Suppressor macrophage treated with lipopolysaccharide for 1 hour (primary cell): ENCODE results near the gene CEP89.
A peak's percentile ranks its signal among the peaks of the same experiment; 100 is the strongest.
"Not testable (repeated sequence)": the region's sequence is repeated elsewhere in the genome, so short reads cannot be mapped to it uniquely, and the experiment has no call there.

Source experiments
- DNase-seq, 3 donors: peaks; one replicate each; pipeline ENCODE4 v3.0.0-alpha.2; 2020 to 2022

CEP89 gene

GRCh38 chr19:32971715-32972540 lies at the start of gene CEP89, which contains the start of gene FAAP24:
TSS of gene CEP89 (minus strand) at chr19:32971958. CDS start at chr19:32971874, 84 bp downstream.
TSS of gene FAAP24 (plus strand) at chr19:32972242. CDS start at chr19:32973197, 955 bp downstream.
- DNase-seq = peak; percentile 98 to 100 (median 100)

- DNase-seq = not testable (repeated sequence)
Observed at GRCh38 chr19:33010891-33011290, 39.1 kb upstream of the CEP89 start.

- DNase-seq = no peak
Observed at GRCh38 chr19:33008738-33009137, 37.0 kb upstream of the CEP89 start.

- DNase-seq = no peak
Observed at GRCh38 chr19:33005440-33005839, 33.7 kb upstream of the CEP89 start.

GRCh38 chr19:33003424-33004024 lies 31.8 kb upstream of the CEP89 start:
- DNase-seq = not testable (repeated sequence)

GRCh38 chr19:33002126-33002865 lies 30.5 kb upstream of the CEP89 start:
- DNase-seq = not testable (repeated sequence)

- DNase-seq = no peak
Observed at GRCh38 chr19:33000910-33001309, 29.2 kb upstream of the CEP89 start.

GRCh38 chr19:33000510-33000909 lies 28.8 kb upstream of the CEP89 start:
- DNase-seq = no peak

- DNase-seq = no peak
Observed at GRCh38 chr19:32998722-32999121, 27.0 kb upstream of the CEP89 start.

GRCh38 chr19:32997716-32998355 lies 26.1 kb upstream of the CEP89 start:
- DNase-seq = no peak

GRCh38 chr19:32997061-32997464 lies 25.3 kb upstream of the CEP89 start:
- DNase-seq = not testable (repeated sequence)

- not testable (repeated sequence) for DNase-seq
Observed at GRCh38 chr19:32995966-32996365, 24.2 kb upstream of the CEP89 start.

- DNase-seq = no peak
Observed at GRCh38 chr19:32988724-32989123, 17.0 kb upstream of the CEP89 start.

GRCh38 chr19:32988254-32988653 lies 16.5 kb upstream of the CEP89 start:
- not testable (repeated sequence) for DNase-seq

GRCh38 chr19:32982488-32982887 lies 10.7 kb upstream of the CEP89 start:
- DNase-seq = not testable (repeated sequence)

GRCh38 chr19:32979807-32980206 lies 8.0 kb upstream of the CEP89 start:
- DNase-seq = not testable (repeated sequence)

GRCh38 chr19:32977813-32978212 lies 6.1 kb upstream of the CEP89 start:
- DNase-seq = not testable (repeated sequence)

GRCh38 chr19:32977280-32977679 lies 5.5 kb upstream of the CEP89 start:
- peak in 1 of 3 donors; percentile 9 for DNase-seq

GRCh38 chr19:32976223-32976805 lies 4.6 kb upstream of the CEP89 start:
- DNase-seq = peak; percentile 69 to 83 (median 77)

- DNase-seq = no peak
Observed at GRCh38 chr19:32971012-32971595, 654 bp downstream of the CEP89 start.

GRCh38 chr19:32969549-32969948 lies 2.2 kb downstream of the CEP89 start:
- no peak for DNase-seq

- DNase-seq = no peak
Observed at GRCh38 chr19:32966750-32967149, 5.0 kb downstream of the CEP89 start.
